Osteoblast (primary cell): ENCODE results near the gene TULP4. TPM values are rescaled to one million over a fixed set of nuclear protein-coding genes. Genes with fewer than 3 reads are reported as not detected.

ENCODE experiments used
- DNase-seq: peaks from one replicate; pipeline ENCODE4 v3.0.0; 2011; ENCODE audit warnings: low spot score, mixed read lengths; ENCODE audit not compliant: insufficient read length; ENCODE audit errors: missing footprints
- H2AFZ ChIP-seq: 2 replicates; pipeline ENCODE4 v1.6.0; 2011; ENCODE audit warnings: mild to moderate bottlenecking, low read length
- H3K27ac ChIP-seq: 2 replicates; pipeline ENCODE4 v1.5.1; 2011; ENCODE audit warnings: mild to moderate bottlenecking, low read depth, low read length, moderate library complexity
- H3K27me3 ChIP-seq: 2 replicates; pipeline ENCODE4 v1.6.0; 2012; ENCODE audit warnings: mild to moderate bottlenecking, control low read depth, inconsistent platforms, low read length, moderate library complexity; ENCODE audit not compliant: insufficient read depth
- H3K36me3 ChIP-seq: 2 replicates; pipeline ENCODE4 v1.5.1; 2011; ENCODE audit warnings: mild to moderate bottlenecking, low read length, control low read depth, moderate library complexity; ENCODE audit not compliant: insufficient read depth
- H3K4me1 ChIP-seq: 2 replicates; pipeline ENCODE4 v1.5.1; 2011; ENCODE audit warnings: mild to moderate bottlenecking, low read length, control low read depth, moderate library complexity; ENCODE audit not compliant: insufficient read depth
- H3K4me2 ChIP-seq: 2 replicates; pipeline ENCODE4 v1.6.0; 2011; ENCODE audit warnings: mild to moderate bottlenecking, low read length; ENCODE audit not compliant: insufficient read depth
- H3K4me3 ChIP-seq: fragments of 200-600 bp; sonication (generic); 3 replicates; pipeline ENCODE4 v1.5.1; 2012; ENCODE audit warnings: mild to moderate bottlenecking, low read length, inconsistent platforms; ENCODE audit not compliant: insufficient read depth
- H3K79me2 ChIP-seq: 2 replicates; pipeline ENCODE4 v1.6.0; 2012; ENCODE audit warnings: mild to moderate bottlenecking, low read length, control low read depth, inconsistent platforms; ENCODE audit not compliant: insufficient read depth
- H3K9me3 ChIP-seq: 2 replicates; pipeline ENCODE4 v1.5.1; 2011; ENCODE audit warnings: low read depth, low read length, control low read depth
- H4K20me1 ChIP-seq: 2 replicates; pipeline ENCODE4 v1.6.0; 2012; ENCODE audit warnings: mild to moderate bottlenecking, low read length, control low read depth; ENCODE audit not compliant: insufficient read depth
- CTCF ChIP-seq: IDR thresholded peaks from 2 replicates; pipeline ENCODE4 v1.5.1; 2011; ENCODE audit warnings: mild to moderate bottlenecking, low read depth, low read length, moderate library complexity; ENCODE audit errors: extremely low read depth
- total RNA-seq: library from RNA; depleted of rRNA; stranded (reverse); fragments of >200 nt; gene quantifications from 2 replicates; pipeline ENCODE4 v1.2.3, GENCODE V29; 2012

TULP4 gene
- total RNA-seq, 1 donor: 172 TPM

GRCh38 chr6:158544428-158544827, 232.2 kb downstream of the TULP4 start:
- H2AFZ ChIP-seq: no peak overlapping the region
- no peak overlapping the region for H3K27ac ChIP-seq
- H3K79me2 ChIP-seq: no peaks in the 10 kb centered on the region
- peaks cover 21% of the 10 kb centered on the region for H3K27me3 ChIP-seq
- no peak for TF ChIP-seq CTCF
- no peak overlapping the region for H3K4me3 ChIP-seq
- H3K4me2 ChIP-seq: no peak overlapping the region
- no peaks in the 10 kb centered on the region for H3K4me1 ChIP-seq
- DNase-seq: no peak
- no peaks in the 10 kb centered on the region for H4K20me1 ChIP-seq
- no peaks in the 10 kb centered on the region for H3K36me3 ChIP-seq
- H3K9me3 ChIP-seq: no peaks in the 10 kb centered on the region

GRCh38 chr6:158545043-158545966, 233.0 kb downstream of the TULP4 start:
- H3K27ac ChIP-seq: no peak overlapping the region
- no peak overlapping the region for H3K4me3 ChIP-seq
- DNase-seq: no peak
- no peaks in the 10 kb centered on the region for H3K36me3 ChIP-seq
- no peaks in the 10 kb centered on the region for H4K20me1 ChIP-seq
- H2AFZ ChIP-seq: no peak overlapping the region
- no peaks in the 10 kb centered on the region for H3K79me2 ChIP-seq
- H3K4me1 ChIP-seq: no peaks in the 10 kb centered on the region
- H3K27me3 ChIP-seq: peaks cover 12% of the 10 kb centered on the region
- H3K9me3 ChIP-seq: no peaks in the 10 kb centered on the region
- no peak overlapping the region for H3K4me2 ChIP-seq
- TF ChIP-seq CTCF: no peak

- DNase-seq: peak; percentile 70
- H3K4me3 ChIP-seq: no peak overlapping the region
- no peak overlapping the region for H2AFZ ChIP-seq
Measured at GRCh38 chr6:158548418-158549161, 236.3 kb downstream of the TULP4 start.

More at GRCh38 chr6:158548418-158549161, 236.3 kb downstream of the TULP4 start:
- Histone ChIP-seq H3K79me2 (no peaks in the 10 kb centered on the region), H3K27me3 (peaks cover 12% of the 10 kb centered on the region), H3K36me3 (no peaks in the 10 kb centered on the region), H3K9me3 (no peaks in the 10 kb centered on the region), H4K20me1 (no peaks in the 10 kb centered on the region), H3K27ac (no peak overlapping the region), H3K4me1 (no peaks in the 10 kb centered on the region), H3K4me2 (no peak overlapping the region)
- TF ChIP-seq CTCF: no peak
